ENCODE measurements around the gene FGD5. TPM values are rescaled to one million over a fixed set of nuclear protein-coding genes. Genes with fewer than 3 reads are reported as not detected.

FGD5 gene
- total RNA-seq, 1 donor from 2014 or later, result 15.3 TPM

GRCh38 chr3:14976317-14976716, 157.6 kb downstream of the FGD5 start:
- Mint-ChIP-seq H3K4me3 (no peak overlapping the region), H3K36me3 (peaks cover 34% of the 10 kb centered on the region), H3K27me3 (no peaks in the 10 kb centered on the region), H3K4me1 (ENCODE audit: unreplicated experiment) (peaks cover 11% of the 10 kb centered on the region), H3K27ac (no peak overlapping the region), H3K9me3 (peaks cover 8% of the 10 kb centered on the region)
- TF ChIP-seq CTCF (conservative IDR thresholded peaks at IDR 0.05), result no peak
- no peak for DNase-seq (ENCODE audit: extremely low spot score, unreplicated experiment)

GRCh38 chr3:14980689-14981088, 161.9 kb downstream of the FGD5 start:
- DNase-seq (ENCODE audit: extremely low spot score, unreplicated experiment), result no peak
- no peak for TF ChIP-seq CTCF (conservative IDR thresholded peaks at IDR 0.05)
- H3K36me3 Mint-ChIP-seq, result peaks cover 24% of the 10 kb centered on the region

More at GRCh38 chr3:14980689-14981088, 161.9 kb downstream of the FGD5 start:
- peaks cover 5% of the 10 kb centered on the region for H3K9me3 Mint-ChIP-seq
- H3K27ac Mint-ChIP-seq, result no peak overlapping the region
- H3K27me3 Mint-ChIP-seq, result no peaks in the 10 kb centered on the region
- H3K4me1 Mint-ChIP-seq (ENCODE audit: unreplicated experiment), result peaks cover 11% of the 10 kb centered on the region
- H3K4me3 Mint-ChIP-seq, result no peak overlapping the region

Other genes starting within 250 kb of the FGD5 start
- 20.7 and 23.2 TPM in 2 replicates for gene CCDC174, start 167.2 kb upstream of the FGD5 start, total RNA-seq (ENCODE audit: low replicate concordance)
- gene C3orf20, start 143.8 kb upstream of the FGD5 start, total RNA-seq (ENCODE audit: low replicate concordance), result 0.12 and 0.24 TPM in 2 replicates
- gene NR2C2, start 128.6 kb downstream of the FGD5 start, total RNA-seq (ENCODE audit: low replicate concordance), result 43.6 and 47.7 TPM in 2 replicates
- gene MRPS25, start 246.4 kb downstream of the FGD5 start, total RNA-seq (ENCODE audit: low replicate concordance), result 71.7 and 79.7 TPM in 2 replicates

All from type B pancreatic cell (in vitro differentiated cells).